ENCODE results near the gene ERF.

The ERF gene

GRCh38 chr19:42274065-42274682 lies 19.2 kb upstream of the ERF start:
- DNase-seq (ENCODE audit: extremely low spot score), result no peak
- TF ChIP-seq ARNT (IDR thresholded peaks at IDR 0.05) (no peak), FOXM1 (IDR thresholded peaks at IDR 0.05; ENCODE audit: borderline replicate concordance) (no peak), FOXA1 (IDR thresholded peaks at IDR 0.05) (no peak), PKNOX1 (IDR thresholded peaks at IDR 0.05) (no peak), L3MBTL2 (conservative IDR thresholded peaks at IDR 0.05) (no peak)
- CTCF ChIA-PET, result interaction anchor here (1.2 kb wide), 1 partner anchor 28 kb away, joined by 5 read pairs; no protein-coding TSS in a partner anchor
- POLR2A ChIA-PET, result interaction anchor here (1.0 kb wide), 1 partner anchor 31 kb away, joined by 4 read pairs; the partner anchor contains the start of gene GSK3A

DNA sequence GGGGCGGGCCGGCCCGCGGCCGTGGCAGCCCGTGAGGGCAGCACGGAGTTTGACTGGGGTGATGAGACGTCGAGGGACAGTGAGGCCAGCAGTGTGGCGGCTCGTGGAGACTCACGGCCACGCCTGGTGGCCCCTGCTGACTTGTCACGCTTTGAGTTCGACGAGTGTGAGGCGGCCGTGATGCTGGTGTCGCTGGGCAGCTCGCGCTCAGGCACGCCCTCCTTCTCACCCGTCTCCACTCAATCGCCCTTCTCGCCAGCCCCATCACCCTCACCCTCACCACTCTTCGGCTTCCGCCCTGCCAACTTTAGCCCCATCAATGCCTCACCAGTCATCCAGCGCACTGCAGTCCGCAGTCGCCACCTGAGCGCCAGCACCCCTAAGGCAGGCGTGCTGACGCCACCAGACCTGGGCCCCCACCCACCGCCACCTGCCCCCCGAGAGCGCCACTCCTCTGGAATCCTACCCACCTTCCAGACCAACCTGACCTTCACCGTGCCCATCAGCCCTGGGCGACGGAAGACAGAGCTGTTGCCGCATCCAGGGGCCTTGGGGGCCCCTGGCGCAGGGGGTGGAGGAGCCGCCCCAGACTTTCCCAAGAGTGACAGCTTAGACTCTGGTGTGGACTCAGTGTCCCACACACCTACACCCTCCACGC lies 18.6 kb upstream of the ERF start:
- no peak for DNase-seq (ENCODE audit: extremely low spot score)
- CTCF ChIA-PET, result no interaction called here
- POLR2A ChIA-PET, result no interaction called here
- TF ChIP-seq FOXK2 (IDR thresholded peaks at IDR 0.05), result no peak
- no peak for TF ChIP-seq NFRKB (IDR thresholded peaks at IDR 0.05)
- no peak for TF ChIP-seq FOXM1 (IDR thresholded peaks at IDR 0.05; ENCODE audit: borderline replicate concordance)
- no peak for TF ChIP-seq SP1 (IDR thresholded peaks at IDR 0.05)
- no peak for TF ChIP-seq LEF1 (IDR thresholded peaks at IDR 0.05; ENCODE audit: borderline replicate concordance)

- DNase-seq (ENCODE audit: extremely low spot score), result no peak
- TF ChIP-seq HDGF (IDR thresholded peaks at IDR 0.05; ENCODE audit: borderline replicate concordance) (no peak), L3MBTL2 (conservative IDR thresholded peaks at IDR 0.05) (no peak), CTBP1 (IDR thresholded peaks at IDR 0.05; ENCODE audit: borderline replicate concordance) (no peak)
- POLR2A ChIA-PET, result no interaction called here
- CTCF ChIA-PET, result no interaction called here
Observed at GRCh38 chr19:42272989-42273406, 18.1 kb upstream of the ERF start.

GRCh38 chr19:42272535-42272897 lies 17.6 kb upstream of the ERF start:
- no peak for TF ChIP-seq NFRKB (IDR thresholded peaks at IDR 0.05)
- TF ChIP-seq SUZ12 (IDR thresholded peaks at IDR 0.05), result no peak
- no peak for TF ChIP-seq HDGF (IDR thresholded peaks at IDR 0.05; ENCODE audit: borderline replicate concordance)
- TF ChIP-seq FOXA1 (IDR thresholded peaks at IDR 0.05), result no peak
- TF ChIP-seq PKNOX1 (IDR thresholded peaks at IDR 0.05), result no peak
- TF ChIP-seq CTBP1 (IDR thresholded peaks at IDR 0.05; ENCODE audit: borderline replicate concordance), result no peak
- no peak for TF ChIP-seq ZNF384 (IDR thresholded peaks at IDR 0.05)
- no peak for DNase-seq (ENCODE audit: extremely low spot score)
- ChIA-PET CTCF (no interaction called here), POLR2A (no interaction called here)

- ChIA-PET POLR2A (no interaction called here), CTCF (no interaction called here)
- DNase-seq (ENCODE audit: extremely low spot score), result no peak
- TF ChIP-seq ZNF384 (IDR thresholded peaks at IDR 0.05), result no peak
- TF ChIP-seq LEF1 (IDR thresholded peaks at IDR 0.05; ENCODE audit: borderline replicate concordance), result no peak
- TF ChIP-seq SP1 (IDR thresholded peaks at IDR 0.05), result no peak
- TF ChIP-seq ELF4 (IDR thresholded peaks at IDR 0.05), result no peak
- TF ChIP-seq FOXK2 (IDR thresholded peaks at IDR 0.05), result no peak
- no peak for TF ChIP-seq FOXA1 (IDR thresholded peaks at IDR 0.05)
- no peak for TF ChIP-seq TARDBP (IDR thresholded peaks at IDR 0.05)
- no peak for TF ChIP-seq CTBP1 (IDR thresholded peaks at IDR 0.05; ENCODE audit: borderline replicate concordance)
- no peak for TF ChIP-seq ARNT (IDR thresholded peaks at IDR 0.05)
- no peak for TF ChIP-seq PKNOX1 (IDR thresholded peaks at IDR 0.05)
- no peak for TF ChIP-seq NFRKB (IDR thresholded peaks at IDR 0.05)
- TF ChIP-seq BHLHE40 (IDR thresholded peaks at IDR 0.05; ENCODE audit: borderline replicate concordance), result no peak
- no peak for TF ChIP-seq SUZ12 (IDR thresholded peaks at IDR 0.05)
- no peak for TF ChIP-seq L3MBTL2 (conservative IDR thresholded peaks at IDR 0.05)
- no peak for TF ChIP-seq HDGF (IDR thresholded peaks at IDR 0.05; ENCODE audit: borderline replicate concordance)
- no peak for TF ChIP-seq FOXM1 (IDR thresholded peaks at IDR 0.05; ENCODE audit: borderline replicate concordance)
Observed at GRCh38 chr19:42271861-42272534, 17.1 kb upstream of the ERF start.

DNA sequence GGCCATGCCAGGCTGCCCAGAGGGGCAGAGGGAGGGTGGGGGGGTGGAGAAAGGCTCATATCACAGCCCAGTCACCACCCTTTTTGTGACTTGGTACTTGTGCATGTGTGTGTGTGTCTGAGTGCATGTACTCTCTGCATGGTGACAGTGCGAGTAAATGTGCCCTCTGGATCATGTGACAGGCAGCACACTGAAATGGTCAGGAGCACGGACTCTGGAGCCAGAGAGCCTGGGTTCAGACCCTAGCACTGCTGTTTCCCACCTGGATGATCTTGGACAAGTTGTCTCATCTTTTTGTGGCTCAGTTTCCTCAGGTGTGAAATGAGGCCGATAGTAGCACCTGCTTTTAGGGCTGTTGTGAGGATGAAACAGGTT lies 16.1 kb upstream of the ERF start:
- POLR2A ChIA-PET, result no interaction called here
- CTCF ChIA-PET, result no interaction called here
- TF ChIP-seq FOXA1 (IDR thresholded peaks at IDR 0.05) (no peak), ZNF384 (IDR thresholded peaks at IDR 0.05) (no peak), SUZ12 (IDR thresholded peaks at IDR 0.05) (no peak), HDGF (IDR thresholded peaks at IDR 0.05; ENCODE audit: borderline replicate concordance) (no peak), FOXK2 (IDR thresholded peaks at IDR 0.05) (no peak), PKNOX1 (IDR thresholded peaks at IDR 0.05) (no peak), CTBP1 (IDR thresholded peaks at IDR 0.05; ENCODE audit: borderline replicate concordance) (no peak), SP1 (IDR thresholded peaks at IDR 0.05) (no peak), LEF1 (IDR thresholded peaks at IDR 0.05; ENCODE audit: borderline replicate concordance) (no peak), TARDBP (IDR thresholded peaks at IDR 0.05) (no peak), L3MBTL2 (conservative IDR thresholded peaks at IDR 0.05) (no peak), BHLHE40 (IDR thresholded peaks at IDR 0.05; ENCODE audit: borderline replicate concordance) (no peak), ARNT (IDR thresholded peaks at IDR 0.05) (no peak), ELF4 (IDR thresholded peaks at IDR 0.05) (no peak), NFRKB (IDR thresholded peaks at IDR 0.05) (no peak), FOXM1 (IDR thresholded peaks at IDR 0.05; ENCODE audit: borderline replicate concordance) (no peak)
- DNase-seq (ENCODE audit: extremely low spot score), result no peak
